Glutamatergic neuron (in vitro differentiated cells): ENCODE measurements around the gene TBC1D14. TPM values are rescaled to one million over a fixed set of nuclear protein-coding genes. Genes with fewer than 3 reads are reported as not detected.

ENCODE experiments used
- DNase-seq: peaks from one replicate; pipeline ENCODE4 v3.0.0; 2022
- H3K27ac Mint-ChIP-seq: one replicate; pipeline ENCODE4 v1.8.0; 2020; ENCODE audit warnings: mild to moderate bottlenecking, mixed read lengths, inconsistent platforms; ENCODE audit not compliant: unreplicated experiment
- H3K27me3 Mint-ChIP-seq: one replicate; pipeline ENCODE4 v1.8.0; 2020; ENCODE audit warnings: mild to moderate bottlenecking, moderate library complexity, mixed read lengths, inconsistent platforms; ENCODE audit not compliant: unreplicated experiment
- H3K36me3 Mint-ChIP-seq: one replicate; pipeline ENCODE4 v1.8.0; 2020; ENCODE audit warnings: mild to moderate bottlenecking, mixed read lengths, inconsistent platforms; ENCODE audit not compliant: unreplicated experiment
- H3K4me1 Mint-ChIP-seq: one replicate; pipeline ENCODE4 v1.8.0; 2020; ENCODE audit warnings: mild to moderate bottlenecking, low read depth, mixed read lengths, inconsistent platforms; ENCODE audit not compliant: unreplicated experiment
- H3K4me3 Mint-ChIP-seq: one replicate; pipeline ENCODE4 v1.8.0; 2020; ENCODE audit warnings: mild to moderate bottlenecking, mixed read lengths, inconsistent platforms; ENCODE audit not compliant: unreplicated experiment
- H3K9me3 Mint-ChIP-seq: one replicate; pipeline ENCODE4 v1.8.0; 2020; ENCODE audit warnings: mild to moderate bottlenecking, moderate library complexity, mixed read lengths, inconsistent platforms; ENCODE audit not compliant: unreplicated experiment
- CTCF ChIP-seq: fragments of 200-600 bp; sonication (generic); IDR thresholded peaks from one replicate; pipeline ENCODE4 v1.5.0; 2021; ENCODE audit not compliant: partially characterized antibody, unreplicated experiment
- total RNA-seq: library from RNA; stranded (reverse); fragmentation: NEBNext Ultra II Directional; extraction: Animal tissue kit (Norgen Biotek cat#: 25700); gene quantifications from one replicate; pipeline ENCODE4 v1.2.1, GENCODE V29; 2021; ENCODE audit not compliant: unreplicated experiment

The TBC1D14 gene
- total RNA-seq, 1 donor from 2014 or later: 82.2 TPM

- Mint-ChIP-seq H3K4me3 (no peak overlapping the region), H3K36me3 (no peaks in the 10 kb centered on the region), H3K27me3 (no peaks in the 10 kb centered on the region), H3K4me1 (peaks cover 20% of the 10 kb centered on the region), H3K27ac (peak overlapping the region; percentile 49), H3K9me3 (peaks cover 5% of the 10 kb centered on the region)
- peak; percentile 73 for TF ChIP-seq CTCF
- peak; percentile 59 for DNase-seq
Observed at GRCh38 chr4:6917461-6918271, 8.0 kb downstream of the TBC1D14 start.

GRCh38 chr4:6918338-6918737 lies 8.7 kb downstream of the TBC1D14 start:
- H3K4me3 Mint-ChIP-seq: no peak overlapping the region
- no peak overlapping the region for H3K27ac Mint-ChIP-seq
- H3K27me3 Mint-ChIP-seq: no peaks in the 10 kb centered on the region
- TF ChIP-seq CTCF: no peak
- no peak for DNase-seq
- peaks cover 5% of the 10 kb centered on the region for H3K9me3 Mint-ChIP-seq
- no peaks in the 10 kb centered on the region for H3K36me3 Mint-ChIP-seq
- H3K4me1 Mint-ChIP-seq: peaks cover 20% of the 10 kb centered on the region

- H3K27ac Mint-ChIP-seq: no peak overlapping the region
- H3K36me3 Mint-ChIP-seq: peaks cover 5% of the 10 kb centered on the region
- H3K27me3 Mint-ChIP-seq: no peaks in the 10 kb centered on the region
- no peak for DNase-seq
- peaks cover 11% of the 10 kb centered on the region for H3K9me3 Mint-ChIP-seq
- H3K4me1 Mint-ChIP-seq: peaks cover 23% of the 10 kb centered on the region
- no peak overlapping the region for H3K4me3 Mint-ChIP-seq
- no peak for TF ChIP-seq CTCF
Observed at GRCh38 chr4:6920171-6920570, 10.5 kb downstream of the TBC1D14 start.

- TF ChIP-seq CTCF: no peak
Observed at GRCh38 chr4:6923507-6923906, 13.9 kb downstream of the TBC1D14 start.

GRCh38 chr4:6924361-6924779 lies 14.7 kb downstream of the TBC1D14 start:
- no peak for DNase-seq
- no peak for TF ChIP-seq CTCF
- peaks cover 14% of the 10 kb centered on the region for H3K9me3 Mint-ChIP-seq
- peaks cover 30% of the 10 kb centered on the region for H3K4me1 Mint-ChIP-seq
- no peak overlapping the region for H3K4me3 Mint-ChIP-seq
- no peaks in the 10 kb centered on the region for H3K27me3 Mint-ChIP-seq
- H3K36me3 Mint-ChIP-seq: peaks cover 5% of the 10 kb centered on the region
- no peak overlapping the region for H3K27ac Mint-ChIP-seq

More at GRCh38 chr4:6923507-6923906, 13.9 kb downstream of the TBC1D14 start:
- Mint-ChIP-seq H3K27ac (no peak overlapping the region), H3K4me3 (no peak overlapping the region), H3K9me3 (peaks cover 14% of the 10 kb centered on the region), H3K4me1 (peaks cover 25% of the 10 kb centered on the region), H3K27me3 (no peaks in the 10 kb centered on the region), H3K36me3 (peaks cover 5% of the 10 kb centered on the region)
- no peak for DNase-seq
